HepG2 (cell line): ENCODE data around the gene PCGF6. TPM values are rescaled to one million over a fixed set of nuclear protein-coding genes. Genes with fewer than 3 reads are reported as not detected.

ENCODE experiments used
- FIP1L1 ChIP-seq: fragments of 200-400 bp; formaldehyde crosslinking; IDR thresholded peaks from 2 replicates; pipeline ENCODE4 v1.6.1; 2018; ENCODE audit warnings: low read depth, mild to moderate bottlenecking, low read length, moderate library complexity, borderline replicate concordance; ENCODE audit not compliant: insufficient read depth
- FOSL1 ChIP-seq: sonication (generic); formaldehyde crosslinking; IDR thresholded peaks from 2 replicates; pipeline ENCODE4 v1.9.0; 2021; ENCODE audit warnings: missing genetic modification reagents, borderline replicate concordance
- ISX ChIP-seq: sonication (generic); formaldehyde crosslinking; conservative IDR thresholded peaks from 2 replicates; pipeline ENCODE4 v1.5.0; 2020; ENCODE audit warnings: missing genetic modification reagents
- MYPOP ChIP-seq: sonication (generic); formaldehyde crosslinking; IDR thresholded peaks from 2 replicates; pipeline ENCODE4 v1.8.1; 2023; ENCODE audit warnings: mild to moderate bottlenecking, moderate library complexity, missing genetic modification reagents
- POGK ChIP-seq: sonication (generic); formaldehyde crosslinking; conservative IDR thresholded peaks from 2 replicates; pipeline ENCODE4 v1.8.0; 2022; ENCODE audit warnings: mild to moderate bottlenecking, moderate library complexity, missing genetic modification reagents
- RAD51 ChIP-seq: fragments of 450-650 bp; IDR thresholded peaks from 2 replicates; pipeline ENCODE4 v1.6.1; 2016; ENCODE audit warnings: borderline replicate concordance
- TCF12 ChIP-seq, 2 experiments: fragments of 450-650 bp in 1 of 2; sonication (generic) in 1 of 2; formaldehyde crosslinking in 1 of 2; IDR thresholded peaks; 2 replicates each; pipeline versions ENCODE4 v1.6.1 to v1.8.0; 2017 to 2022; ENCODE audit warnings: antibody characterized with exemption in 1 of 2, mild to moderate bottlenecking in 1 of 2, missing genetic modification reagents in 1 of 2, moderate library complexity in 1 of 2
- UBTF ChIP-seq: sonication (generic); formaldehyde crosslinking; IDR thresholded peaks from 2 replicates; pipeline ENCODE4 v1.4.0; 2020; ENCODE audit warnings: mild to moderate bottlenecking, missing genetic modification reagents
- ZBTB34 ChIP-seq: sonication (generic); formaldehyde crosslinking; IDR thresholded peaks from 2 replicates; pipeline ENCODE4 v1.8.0; 2022; ENCODE audit warnings: mild to moderate bottlenecking, missing genetic modification reagents
- ZNF101 ChIP-seq: sonication (generic); formaldehyde crosslinking; IDR thresholded peaks from 2 replicates; pipeline ENCODE4 v1.4.0; 2020; ENCODE audit warnings: mild to moderate bottlenecking, low read depth, missing genetic modification reagents, borderline replicate concordance
- ZNF263 ChIP-seq: sonication (generic); formaldehyde crosslinking; IDR thresholded peaks from 2 replicates; pipeline ENCODE4 v1.4.0; 2020; ENCODE audit warnings: missing genetic modification reagents
- ZNF33B ChIP-seq: sonication (generic); formaldehyde crosslinking; IDR thresholded peaks from 2 replicates; pipeline ENCODE4 v1.5.1; 2020; ENCODE audit warnings: mild to moderate bottlenecking, missing genetic modification reagents
- ZNF574 ChIP-seq: sonication (generic); formaldehyde crosslinking; IDR thresholded peaks from 2 replicates; pipeline ENCODE4 v1.4.0; 2020; ENCODE audit warnings: missing genetic modification reagents
- ZNF703 ChIP-seq: sonication (generic); formaldehyde crosslinking; IDR thresholded peaks from 2 replicates; pipeline ENCODE4 v1.5.1; 2020; ENCODE audit warnings: missing genetic modification reagents, mild to moderate bottlenecking, moderate library complexity, borderline replicate concordance
- polyA plus RNA-seq, 8 experiments: library from polyadenylated mRNA; depleted of rRNA in 3 of 8; stranded (reverse) in 7 of 8; unstranded in 1 of 8; fragments of >200 nt; fragmentation: Illumina TruSeq in 4 of 8; extraction: Trizol in 4 of 8; gene quantifications; 2 replicates each; pipeline versions ENCODE4 v1.2.1 to v1.2.3, GENCODE V29; 2011 to 2016; ENCODE audit warnings: low read depth in 4 of 8, missing spikeins in 1 of 8, mixed read lengths in 1 of 8; ENCODE audit not compliant: insufficient read depth in 1 of 8
- total RNA-seq, 5 experiments: library from RNA; depleted of rRNA; stranded (reverse); fragments of >200 nt; fragmentation: Illumina TruSeq; extraction: Trizol; gene quantifications; 2 replicates each; pipeline ENCODE4 v1.2.3, GENCODE V29; 2016; ENCODE audit warnings: low read depth in 1 of 5

Gene PCGF6
- total and polyA plus RNA-seq, 2 of the 13 experiments (the other 11 are each of a cell fraction or from before 2014, with no cell fraction given) = 5.2 to 19.4 TPM

- TF ChIP-seq ZNF574 (CRISPR knock-in tag) (peak; percentile 88), ISX (CRISPR knock-in tag) (no peak), FOSL1 (no peak), TCF12 (IDR thresholded peaks at IDR 0.05) (no peak), TCF12 (CRISPR knock-in tag; IDR thresholded peaks at IDR 0.05) (peak; percentile 88; the same call in 1 of the 2 replicates), FIP1L1 (no peak), MYPOP (peak; percentile 80), POGK (CRISPR knock-in tag) (peak; percentile 92), UBTF (CRISPR knock-in tag) (peak; percentile 99), ZNF703 (CRISPR knock-in tag) (peak; percentile 54; the same call in 1 of the 2 replicates), RAD51 (no peak), ZNF101 (CRISPR knock-in tag) (no peak), ZBTB34 (CRISPR knock-in tag) (no peak), ZNF33B (CRISPR knock-in tag) (0 out of 2 replicates have a peak, but pooled peaks have one; percentile 87), ZNF263 (CRISPR knock-in tag) (no peak)
Measured at GRCh38 chr10:103367782-103368518, 17.0 kb upstream of the PCGF6 start, which contains the start of gene TAF5 (continued).
